GM18517 (cell line): ENCODE data around the gene BMI1.
A peak's percentile ranks its signal among the peaks of the same experiment; 100 is the strongest.
"Not testable (repeated sequence)": the region's sequence is repeated elsewhere in the genome, so short reads cannot be mapped to it uniquely, and the experiment has no call there.

ENCODE experiments used
- ATAC-seq: cut with Tn5 transposase; IDR thresholded peaks from one replicate; pipeline ENCODE4 v1.9.1; 2021; ENCODE audit warnings: mild to moderate bottlenecking, moderate library complexity; ENCODE audit not compliant: unreplicated experiment

Gene BMI1

DNA sequence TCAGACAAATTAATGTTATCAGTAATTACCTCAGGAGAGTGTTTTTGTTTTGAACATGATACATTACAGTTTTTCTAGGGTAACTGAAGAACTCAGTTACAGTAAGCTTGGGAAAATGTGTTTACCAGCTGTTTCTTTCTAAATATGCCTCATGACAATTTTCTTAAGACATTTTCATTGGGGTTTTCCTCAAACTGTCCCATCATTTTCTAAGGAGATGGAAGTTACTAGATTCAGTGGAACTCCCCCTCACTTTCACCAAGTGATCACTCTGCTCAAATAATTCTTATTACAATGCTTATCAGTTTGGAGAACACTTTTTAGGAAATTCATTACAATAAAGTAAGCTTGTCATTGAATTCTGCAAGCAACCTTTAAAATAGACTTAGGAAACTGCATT is 18.0 kb downstream of the BMI1 start:
- no peak for ATAC-seq

DNA sequence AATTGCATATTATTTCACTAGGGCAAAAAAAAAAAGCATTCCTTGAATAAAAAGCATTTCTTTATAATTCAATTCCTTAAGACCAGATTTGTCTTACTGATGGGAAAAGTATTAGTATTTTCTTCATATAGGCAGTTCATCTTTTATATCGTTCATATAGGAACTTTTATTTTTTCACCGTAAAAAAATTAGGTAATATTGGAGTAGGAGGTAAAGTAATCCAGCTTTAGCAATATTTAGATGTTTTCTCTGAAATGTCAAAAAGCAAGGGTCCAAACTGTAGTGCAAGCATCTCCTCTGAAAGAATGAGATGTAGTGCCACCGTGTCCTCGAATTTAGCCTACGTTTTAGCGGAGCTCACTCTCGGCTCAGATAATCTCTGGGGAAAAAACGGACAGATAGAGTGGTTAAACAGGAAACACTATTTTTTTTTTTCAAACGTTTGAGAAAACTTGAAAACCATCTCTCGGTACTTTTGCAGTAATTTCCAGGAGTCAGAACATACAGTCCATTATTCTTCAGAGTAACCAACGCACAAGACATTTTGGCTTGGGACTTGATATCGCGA is 18.9 kb downstream of the BMI1 start:
- no peak for ATAC-seq

DNA sequence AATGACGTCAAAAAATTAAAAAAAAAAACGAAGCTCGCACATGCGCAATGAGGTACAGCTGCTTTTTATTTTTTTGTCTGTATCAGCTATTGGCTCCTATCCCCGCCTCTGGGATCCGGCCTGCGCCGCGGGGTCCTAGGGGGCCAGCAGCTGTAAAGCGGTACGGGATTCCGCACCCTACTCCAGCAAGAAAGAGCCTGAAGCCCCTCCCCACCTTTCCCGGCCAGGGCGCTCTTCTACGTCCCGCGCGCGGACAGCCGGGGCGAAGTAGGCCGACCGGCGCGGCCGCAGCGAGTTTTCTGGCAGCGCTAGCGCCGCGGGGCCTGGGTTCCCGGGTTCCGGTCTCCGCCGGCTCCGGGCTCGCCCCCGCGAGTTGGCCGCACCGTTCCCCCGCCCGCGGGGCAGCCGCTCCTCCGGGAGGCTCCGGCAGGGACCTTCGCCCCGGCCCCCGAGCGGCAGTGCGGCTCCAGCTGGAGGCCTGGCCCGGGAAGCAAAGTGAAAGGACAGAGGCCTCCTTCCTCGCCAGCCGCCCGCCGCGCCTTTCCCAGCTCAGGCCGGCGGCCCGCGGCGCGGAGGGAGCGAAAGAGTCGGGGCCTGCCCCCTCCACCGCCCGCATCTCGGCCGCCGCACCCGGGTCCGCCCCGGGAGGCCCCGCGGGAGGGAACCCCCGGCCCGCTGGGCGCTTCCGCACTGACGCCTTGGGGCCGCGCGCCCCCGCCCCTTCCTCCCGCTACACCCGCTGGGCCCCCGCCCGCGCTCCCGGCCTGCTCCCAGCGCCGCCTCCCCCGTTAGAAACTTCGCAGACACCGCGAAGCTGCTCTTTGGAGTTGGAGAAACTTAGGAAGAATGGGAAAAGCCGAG is 19.7 kb downstream of the BMI1 start:
- peak; percentile 42 for ATAC-seq

DNA sequence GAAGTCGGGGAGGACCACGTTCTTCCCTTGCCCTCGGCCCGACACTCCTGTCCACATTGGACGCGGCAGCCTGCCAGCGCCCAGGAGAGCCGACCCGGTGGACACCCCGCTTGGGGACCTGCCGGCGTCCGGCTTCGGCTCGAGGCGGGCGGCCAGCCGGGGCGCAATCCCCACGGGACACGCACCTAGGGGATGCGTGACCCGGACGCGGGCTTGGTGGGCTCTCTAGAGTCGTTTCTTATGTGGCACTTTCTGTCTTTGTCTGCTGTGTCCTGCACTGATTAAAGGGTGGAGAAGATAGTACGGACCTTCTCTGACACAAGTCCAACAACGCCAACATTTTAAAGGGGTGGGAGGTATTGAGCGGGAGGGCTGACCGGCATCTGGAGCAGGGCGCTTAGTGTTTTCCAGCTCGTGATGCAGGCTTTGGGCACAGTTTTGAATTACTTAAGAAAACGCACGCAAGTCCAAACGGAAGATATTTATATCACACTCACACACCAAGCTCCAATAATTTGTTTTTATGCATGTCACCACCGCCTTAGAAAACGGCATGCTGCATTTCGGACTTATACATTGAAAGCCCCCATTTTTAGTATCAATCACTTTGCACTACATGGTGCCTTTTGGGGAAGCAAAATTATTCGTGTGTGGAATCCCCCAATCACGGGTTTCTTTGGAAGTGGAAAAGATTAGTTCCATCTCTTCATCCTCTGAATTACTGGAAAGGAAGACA is 20.5 kb downstream of the BMI1 start:
- peak; percentile 8 for ATAC-seq

DNA sequence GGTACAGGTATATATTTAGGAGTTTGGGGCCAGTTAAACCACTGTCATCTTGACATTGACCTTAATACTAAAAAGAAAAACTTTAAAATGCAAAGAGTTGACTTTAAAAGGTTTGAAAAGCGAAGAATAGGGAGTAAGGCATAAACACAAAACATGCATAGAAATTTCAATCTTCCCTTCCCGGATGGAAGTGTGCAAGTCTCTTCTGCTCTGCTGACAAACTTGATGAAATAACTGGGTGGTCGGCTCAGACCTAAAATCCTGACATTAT is 21.0 kb downstream of the BMI1 start:
- no peak for ATAC-seq

DNA sequence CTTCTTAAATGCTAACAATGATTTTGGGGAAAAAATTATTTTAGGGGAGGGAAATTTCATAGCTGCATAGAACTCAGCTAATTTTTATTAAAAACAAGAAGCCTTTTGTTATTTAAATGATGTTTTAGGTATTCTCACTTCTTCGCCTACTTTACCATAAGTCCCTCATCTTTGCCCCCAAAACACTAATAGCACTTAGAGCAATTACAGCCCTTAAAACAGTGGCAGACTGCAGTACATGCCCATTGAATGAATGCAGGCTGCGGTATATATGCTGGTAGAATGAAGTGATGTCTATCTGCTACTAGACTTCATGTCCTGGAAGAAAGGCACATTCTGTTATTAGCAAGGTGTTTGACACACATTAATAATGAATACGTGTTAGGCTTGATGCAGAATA is 21.5 kb downstream of the BMI1 start:
- ATAC-seq: no peak

DNA sequence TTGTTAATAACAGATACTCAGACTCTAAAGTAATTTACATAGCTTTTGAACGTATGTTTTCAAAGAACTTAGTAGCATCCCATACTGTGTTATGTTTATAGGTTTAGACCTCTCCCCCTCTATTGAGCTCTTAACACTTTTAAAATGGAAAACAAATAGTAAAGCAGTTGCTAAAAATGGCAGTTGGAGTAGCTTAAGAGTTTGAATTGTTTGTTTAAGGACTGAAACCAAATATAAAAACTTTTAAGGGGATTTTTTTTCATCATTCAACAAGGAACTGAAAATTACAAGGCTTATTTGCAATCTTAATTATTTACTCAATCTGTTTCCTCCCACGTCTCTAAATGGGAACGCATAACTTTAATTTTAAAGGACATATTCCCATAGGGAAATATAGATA is 22.8 kb downstream of the BMI1 start:
- no peak for ATAC-seq

DNA sequence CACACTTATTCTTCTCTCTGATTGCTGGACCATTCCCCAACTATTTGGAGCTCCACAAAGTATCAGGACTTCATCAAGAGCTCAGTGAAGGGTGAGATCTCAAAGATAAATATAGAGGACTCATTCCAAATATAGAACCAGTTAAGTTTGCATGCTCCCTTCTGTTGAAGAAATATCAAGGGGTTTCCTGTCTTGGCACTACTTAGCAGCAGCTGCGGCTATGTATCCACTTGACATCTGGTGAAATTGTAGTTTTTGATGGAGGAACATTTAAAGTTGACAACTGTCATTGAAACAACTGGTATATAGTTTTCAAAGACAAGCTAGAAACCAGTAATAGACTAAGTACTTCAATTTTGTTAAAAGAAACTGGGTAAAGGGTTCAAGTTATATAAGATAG is 23.4 kb downstream of the BMI1 start:
- no peak for ATAC-seq

DNA sequence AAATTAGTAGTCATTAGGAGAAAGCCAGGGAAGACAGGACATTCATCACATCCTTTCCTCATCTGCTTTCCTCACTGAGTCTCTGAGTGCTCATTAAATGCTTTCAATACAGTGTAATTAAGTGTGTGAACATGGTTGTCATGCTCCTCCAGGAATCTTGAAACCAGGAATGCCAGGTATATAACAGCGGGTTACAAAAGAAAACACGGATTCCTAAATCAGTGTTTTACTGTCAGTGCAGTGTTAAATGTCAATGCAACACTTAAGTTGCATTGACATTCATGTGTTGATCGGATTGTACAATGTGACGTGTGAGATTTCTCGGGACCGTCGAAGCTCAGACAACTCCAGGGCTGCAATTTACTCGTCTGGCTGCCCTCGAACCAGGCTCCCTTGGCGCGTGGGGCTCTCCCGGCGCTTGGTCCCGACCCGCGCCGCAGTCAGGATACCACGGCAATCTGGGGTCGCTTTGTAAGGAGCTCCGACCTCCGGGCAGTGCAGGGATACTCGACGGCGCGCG is 23.9 kb downstream of the BMI1 start:
- ATAC-seq: no peak

DNA sequence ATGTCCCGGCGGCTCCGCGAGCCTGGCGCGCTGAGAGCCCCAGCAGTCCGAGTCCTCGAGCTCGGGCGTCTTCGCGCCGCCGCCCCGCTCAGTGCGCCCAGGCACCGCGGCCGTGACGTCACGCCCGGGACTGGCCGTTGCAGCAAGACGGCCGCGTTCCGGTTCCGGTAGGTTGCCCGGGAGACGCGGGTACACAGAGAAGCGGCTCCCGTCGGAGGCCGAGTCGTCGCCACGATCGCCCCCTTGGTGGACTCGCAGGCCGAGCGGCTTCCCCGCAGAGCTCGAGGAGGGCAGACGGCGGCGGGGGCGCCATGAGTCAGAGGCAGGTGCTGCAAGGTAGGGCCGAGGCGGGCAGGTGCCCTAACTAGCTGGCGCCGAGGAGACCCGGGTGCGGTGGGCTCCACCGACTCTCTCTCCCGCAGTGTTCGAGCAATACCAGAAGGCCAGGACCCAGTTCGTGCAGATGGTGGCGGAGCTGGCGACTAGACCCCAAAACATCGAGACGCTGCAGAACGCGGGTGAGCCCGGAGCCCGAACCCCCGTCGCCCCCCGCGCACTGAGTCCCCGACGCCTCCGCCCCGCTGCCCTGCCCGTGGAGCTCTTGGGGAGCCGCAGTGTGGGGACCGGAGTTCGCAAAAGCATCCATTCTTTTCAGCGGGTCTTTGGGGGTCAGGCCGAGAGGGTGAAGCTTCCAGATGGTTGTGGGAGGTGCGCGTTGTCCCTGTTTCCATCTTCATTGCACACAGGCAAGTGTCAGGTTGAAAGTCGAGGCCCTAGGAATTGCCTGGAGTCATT is 24.6 kb downstream of the BMI1 start, which contains the start of gene SPAG6:
SPAG6 (plus strand) TSS at position 196 of the 795 bp plus-strand sequence; CDS start at position 312, 116 bp downstream.
- ATAC-seq: no peak

DNA sequence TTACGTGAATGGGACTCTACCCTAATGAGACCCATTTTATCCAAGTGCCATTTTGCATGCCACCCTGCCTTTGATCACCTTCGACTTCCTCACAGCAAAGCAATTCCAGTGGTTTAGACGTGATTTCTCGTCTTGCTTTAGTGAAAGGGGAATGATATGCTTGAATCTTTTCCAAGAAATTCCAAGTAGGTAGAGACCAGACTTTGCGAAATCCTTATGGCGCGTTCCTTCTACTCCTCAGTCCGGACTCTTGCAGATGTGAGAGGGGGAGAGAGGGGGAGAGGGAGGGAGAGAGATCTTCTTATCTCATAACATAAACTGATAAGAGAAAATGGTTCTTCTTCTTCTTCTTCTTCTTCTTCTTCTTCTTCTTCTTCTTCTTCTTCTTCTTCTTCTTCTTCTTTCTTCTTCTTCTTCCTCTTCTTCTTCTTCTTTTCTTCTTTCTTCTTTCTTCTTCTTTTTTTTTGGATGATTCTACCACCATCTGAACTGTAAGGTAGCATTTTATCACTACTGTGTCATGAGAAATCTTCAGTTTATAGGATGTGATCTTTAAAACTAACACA is 25.3 kb downstream of the BMI1 start:
- no peak for ATAC-seq

DNA sequence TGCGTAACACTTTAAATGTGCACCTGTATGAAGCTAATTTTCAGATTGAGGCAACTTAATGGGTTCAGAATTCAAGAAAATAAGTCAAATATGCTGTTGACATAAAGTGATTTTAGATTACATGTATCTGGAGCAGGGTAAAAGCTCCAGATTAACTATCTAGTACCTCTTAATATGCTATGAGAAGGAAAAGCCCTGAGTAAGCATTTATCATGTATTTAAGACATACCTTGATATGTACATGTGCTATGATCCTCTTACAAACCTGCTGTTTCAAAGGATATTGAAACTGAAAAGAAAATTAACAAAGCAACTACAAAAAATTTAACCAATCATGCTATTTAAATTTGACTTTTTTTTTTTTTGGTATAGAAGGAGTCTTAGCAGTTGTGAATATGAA is 28.9 kb downstream of the BMI1 start:
- no peak for ATAC-seq

DNA sequence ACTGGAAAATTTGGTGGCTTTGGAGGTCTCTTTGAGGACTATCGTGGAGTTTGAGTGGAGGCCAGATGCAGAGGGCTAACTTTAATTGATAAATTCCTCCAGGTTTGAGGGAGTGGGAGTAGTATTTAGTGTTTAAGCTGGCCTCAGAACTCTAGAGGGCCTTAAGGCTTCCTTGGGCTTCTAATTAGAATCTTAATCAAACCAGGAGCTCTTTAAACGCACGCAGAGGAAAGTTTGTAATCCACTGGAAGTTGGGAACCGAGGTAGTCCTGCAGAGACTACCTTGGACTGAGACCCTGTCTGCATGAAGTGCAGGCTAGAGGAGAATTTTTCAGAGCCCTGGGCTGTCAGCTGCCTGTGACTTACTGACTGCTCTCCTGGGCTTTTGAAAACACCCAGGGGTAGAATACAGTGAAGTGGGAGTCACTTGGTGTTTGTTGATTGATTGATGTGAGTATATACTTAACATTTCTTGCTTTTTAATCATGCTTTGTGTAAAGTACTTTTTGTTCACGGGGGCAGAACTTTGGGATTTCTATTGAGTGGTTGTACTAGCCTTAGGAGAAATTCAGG is 30.3 kb downstream of the BMI1 start:
- no peak for ATAC-seq

DNA sequence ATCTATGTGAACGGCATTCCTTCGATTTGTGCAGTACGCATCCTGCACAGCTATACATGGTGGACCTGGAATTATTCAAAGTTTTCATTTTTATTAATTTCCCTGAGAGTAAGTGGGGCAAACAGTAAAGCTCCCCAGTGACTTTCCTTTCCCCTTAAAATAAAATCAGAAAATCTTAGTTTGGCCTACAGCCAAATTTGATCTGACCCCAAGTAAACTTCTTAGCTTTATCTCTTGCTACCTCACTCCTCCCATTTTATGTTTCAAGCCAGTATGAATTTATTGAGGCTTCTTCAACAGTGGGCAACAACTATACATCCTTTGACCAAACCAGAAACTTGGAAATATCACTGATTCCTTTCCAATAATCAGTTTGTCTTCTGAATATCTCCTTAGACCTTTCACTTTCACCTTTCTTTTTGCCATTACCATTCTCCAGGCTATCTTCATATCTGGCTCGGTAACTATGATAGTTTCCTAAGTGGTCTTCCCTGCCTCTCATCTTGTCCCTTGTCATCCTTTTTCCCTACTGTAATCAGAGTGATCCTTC is 35.5 kb downstream of the BMI1 start:
- ATAC-seq: no peak

DNA sequence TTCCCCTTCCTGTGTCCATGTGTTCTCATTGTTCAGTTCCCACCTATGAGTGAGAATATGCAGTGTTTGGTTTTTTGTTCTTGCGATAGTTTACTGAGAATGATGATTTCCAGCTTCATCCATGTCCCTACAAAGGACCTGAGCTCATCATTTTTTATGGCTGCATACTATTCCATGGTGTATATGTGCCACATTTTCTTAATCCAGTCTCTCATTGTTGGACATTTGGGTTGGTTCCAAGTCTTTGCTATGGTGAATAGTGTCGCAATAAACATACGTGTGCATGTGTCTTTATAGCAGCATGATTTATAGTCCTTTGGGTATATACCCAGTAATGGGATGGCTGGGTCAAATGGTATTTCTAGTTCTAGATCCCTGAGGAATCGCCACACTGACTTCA is 36.9 kb downstream of the BMI1 start:
- not testable (repeated sequence) for ATAC-seq

DNA sequence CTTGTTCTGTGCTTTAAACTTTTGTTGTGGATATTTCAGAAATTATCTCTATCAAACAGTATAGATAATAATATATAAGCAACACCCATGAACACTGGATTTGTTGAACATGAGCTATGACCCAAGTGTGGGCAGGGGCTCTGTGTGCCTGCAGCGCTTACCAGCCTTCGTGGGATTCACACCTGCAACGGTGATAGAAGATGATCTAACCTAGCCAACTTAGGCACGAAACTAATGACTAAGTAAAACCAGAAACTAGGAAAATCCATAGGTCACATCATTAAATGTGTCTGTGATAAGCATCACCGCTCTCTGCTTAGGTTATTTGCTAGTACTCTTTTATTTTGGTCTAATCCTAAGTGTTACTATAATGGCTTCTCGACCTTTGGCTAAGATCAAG is 42.4 kb downstream of the BMI1 start:
- ATAC-seq: no peak

DNA sequence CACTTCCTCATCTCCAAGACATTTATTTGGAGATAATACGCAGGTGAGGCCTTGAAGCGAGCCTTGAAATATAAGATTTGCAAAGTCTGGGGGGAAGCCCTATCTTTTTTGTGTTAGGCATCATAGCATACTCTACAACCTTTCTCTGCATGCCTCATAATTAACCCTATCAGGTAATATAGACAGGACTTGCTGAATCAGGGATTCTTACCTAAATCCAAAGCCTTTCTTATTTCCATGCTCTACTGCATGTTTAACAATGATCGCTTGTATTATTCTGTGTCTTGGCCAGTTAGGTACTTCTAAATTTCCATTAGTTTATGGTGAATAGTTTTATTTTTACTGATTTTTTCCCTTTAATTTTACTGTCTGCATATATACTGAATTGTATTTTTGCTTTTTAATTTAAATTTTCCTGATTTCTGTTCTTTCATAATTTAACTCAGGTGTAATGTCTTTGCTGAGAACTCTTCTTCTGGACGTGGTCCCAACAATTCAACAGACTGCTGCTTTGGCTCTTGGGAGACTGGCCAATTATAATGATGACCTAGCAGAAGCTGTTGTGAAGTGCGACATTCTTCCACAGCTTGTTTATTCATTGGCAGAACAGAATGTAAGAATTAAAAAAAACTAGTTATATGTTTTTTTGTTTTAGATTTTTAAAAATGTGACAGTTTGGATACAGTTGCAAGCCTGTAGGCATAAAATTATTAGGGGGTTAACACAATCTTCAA is 43.7 kb downstream of the BMI1 start:
- ATAC-seq: no peak

DNA sequence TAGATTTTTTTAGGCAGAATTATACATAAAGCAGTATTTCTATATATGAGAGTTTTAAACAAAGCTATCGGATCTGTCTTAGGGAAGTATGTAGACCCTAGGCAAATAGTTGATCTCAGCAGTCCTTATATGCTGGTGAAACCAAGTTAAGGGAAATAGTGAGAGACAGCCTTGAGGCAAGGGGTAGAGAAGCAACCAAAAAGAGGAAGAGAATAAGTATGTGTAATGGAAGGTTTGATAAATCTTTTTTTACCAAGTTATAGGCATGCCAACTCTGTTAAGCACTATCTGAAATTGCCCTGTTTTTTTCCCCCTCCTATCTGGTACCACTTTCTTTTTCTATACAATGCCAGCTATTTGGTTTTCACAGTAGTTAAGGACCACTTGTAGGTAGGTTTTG is 44.3 kb downstream of the BMI1 start:
- peak; percentile 67 for ATAC-seq

DNA sequence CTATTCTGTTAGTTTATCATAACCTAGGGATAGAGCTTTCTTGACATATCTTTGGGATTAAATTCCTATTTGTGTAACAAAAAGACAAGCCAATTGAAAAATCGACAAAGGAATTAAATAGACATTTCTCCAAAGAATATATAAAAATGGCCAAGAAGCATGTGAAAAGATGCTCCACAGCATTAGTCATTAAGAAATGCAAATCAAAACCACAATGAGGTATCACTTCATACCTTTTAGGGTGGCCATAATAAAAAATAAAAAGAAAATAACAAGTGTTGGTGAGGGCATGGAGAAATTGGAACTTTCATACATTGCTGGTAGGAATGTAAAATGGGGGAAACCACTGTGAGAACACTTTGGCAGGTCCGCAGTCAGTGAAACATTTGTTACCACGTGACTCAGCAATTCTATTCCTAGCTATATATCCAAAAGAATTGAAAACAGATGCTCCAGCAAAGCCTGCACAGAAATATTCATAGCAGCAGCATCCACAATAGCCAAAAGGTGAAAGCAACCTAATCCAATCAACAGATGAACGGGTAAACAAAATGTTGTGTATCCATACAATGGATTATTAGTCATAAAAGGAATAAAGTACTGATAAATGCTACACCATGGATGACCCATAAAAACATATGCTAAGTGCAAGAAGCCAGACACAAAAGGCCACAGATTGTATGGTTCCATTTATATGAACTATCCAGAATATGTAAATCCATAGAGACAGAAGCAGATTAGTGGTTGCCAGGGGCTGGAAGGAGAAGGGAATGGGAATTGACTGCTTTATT is 44.9 kb downstream of the BMI1 start:
- no peak for ATAC-seq
